ENCODE measurements around the gene HTT.

Gene HTT

GRCh38 chr4:3227878-3228675, 153.6 kb downstream of the HTT start:
- DNase-seq (ENCODE audit: low read depth, low spot score) = no peak
- H3K27ac ChIP-seq = no peak overlapping the region

- no peak overlapping the region for H3K27ac ChIP-seq
- no peak for DNase-seq (ENCODE audit: low read depth, low spot score)
These were observed 154.4 kb downstream of the HTT start for GRCh38 chr4:3228881-3229280.

- H3K27ac ChIP-seq = no peak overlapping the region
These were observed 154.8 kb downstream of the HTT start for GRCh38 chr4:3229328-3229727.

GRCh38 chr4:3229964-3230363, 155.5 kb downstream of the HTT start:
- no peak overlapping the region for H3K27ac ChIP-seq
- DNase-seq (ENCODE audit: low read depth, low spot score) = no peak

More at GRCh38 chr4:3229328-3229727, 154.8 kb downstream of the HTT start:
- DNase-seq (ENCODE audit: low read depth, low spot score) = no peak

GRCh38 chr4:3231471-3231870, 157.0 kb downstream of the HTT start:
- no peak for DNase-seq (ENCODE audit: low read depth, low spot score)

GRCh38 chr4:3232001-3232400, 157.5 kb downstream of the HTT start:
- no peak overlapping the region for H3K27ac ChIP-seq
- DNase-seq (ENCODE audit: low read depth, low spot score) = no peak

More at GRCh38 chr4:3231471-3231870, 157.0 kb downstream of the HTT start:
- no peak overlapping the region for H3K27ac ChIP-seq

- H3K27ac ChIP-seq = no peak overlapping the region
These were observed 158.4 kb downstream of the HTT start for GRCh38 chr4:3232871-3233271.

GRCh38 chr4:3233391-3234071, 159.1 kb downstream of the HTT start:
- no peak for DNase-seq (ENCODE audit: low read depth, low spot score)
- no peak overlapping the region for H3K27ac ChIP-seq

More at GRCh38 chr4:3232871-3233271, 158.4 kb downstream of the HTT start:
- no peak for DNase-seq (ENCODE audit: low read depth, low spot score)

GRCh38 chr4:3234171-3235029, 159.9 kb downstream of the HTT start:
- H3K27ac ChIP-seq = no peak overlapping the region
- DNase-seq (ENCODE audit: low read depth, low spot score) = no peak

GRCh38 chr4:3235030-3235345, 160.5 kb downstream of the HTT start:
- no peak for DNase-seq (ENCODE audit: low read depth, low spot score)
- H3K27ac ChIP-seq = no peak overlapping the region

- DNase-seq (ENCODE audit: low read depth, low spot score) = no peak
These were observed 161.1 kb downstream of the HTT start for GRCh38 chr4:3235581-3235980.

GRCh38 chr4:3236326-3236878, 161.9 kb downstream of the HTT start:
- no peak for DNase-seq (ENCODE audit: low read depth, low spot score)
- H3K27ac ChIP-seq = no peak overlapping the region

More at GRCh38 chr4:3235581-3235980, 161.1 kb downstream of the HTT start:
- H3K27ac ChIP-seq = no peak overlapping the region

- no peak overlapping the region for H3K27ac ChIP-seq
- DNase-seq (ENCODE audit: low read depth, low spot score) = no peak
These were observed 162.8 kb downstream of the HTT start for GRCh38 chr4:3237266-3237665.

GRCh38 chr4:3237712-3238560, 163.5 kb downstream of the HTT start:
- DNase-seq (ENCODE audit: low read depth, low spot score) = no peak
- no peak overlapping the region for H3K27ac ChIP-seq

GRCh38 chr4:3238721-3239120, 164.2 kb downstream of the HTT start:
- H3K27ac ChIP-seq = no peak overlapping the region
- DNase-seq (ENCODE audit: low read depth, low spot score) = no peak

GRCh38 chr4:3239303-3239702, 164.8 kb downstream of the HTT start:
- DNase-seq (ENCODE audit: low read depth, low spot score) = no peak
- H3K27ac ChIP-seq = no peak overlapping the region

GRCh38 chr4:3239998-3240920, 165.8 kb downstream of the HTT start:
- DNase-seq (ENCODE audit: low read depth, low spot score) = no peak
- no peak overlapping the region for H3K27ac ChIP-seq

- no peak for DNase-seq (ENCODE audit: low read depth, low spot score)
- H3K27ac ChIP-seq = no peak overlapping the region
These were observed 166.5 kb downstream of the HTT start for GRCh38 chr4:3240936-3241522.

All from epithelial cell of prostate (primary cell).